Stimulated activated CD4-positive, alpha-beta T cell treated with anti-CD3 and anti-CD28 coated beads, Interleukin-12 subunit alpha, Interleukin-12 subunit beta, amount 100 ng/mL, for 48 hours (primary cell): Measurements from ENCODE around the gene RAB3D.
"Not testable (repeated sequence)": the region's sequence is repeated elsewhere in the genome, so short reads cannot be mapped to it uniquely, and the experiment has no call there.

ENCODE experiments used
- DNase-seq, 3 donors: peaks; one replicate each; pipeline ENCODE4 v3.0.0-alpha.2; 2020; ENCODE audit warnings: low read depth in 2 of 3, low spot score in 1 of 3

The RAB3D gene

GRCh38 chr19:11340099-11340467 lies 626 bp upstream of the RAB3D start:
- not testable (repeated sequence) for DNase-seq

DNA sequence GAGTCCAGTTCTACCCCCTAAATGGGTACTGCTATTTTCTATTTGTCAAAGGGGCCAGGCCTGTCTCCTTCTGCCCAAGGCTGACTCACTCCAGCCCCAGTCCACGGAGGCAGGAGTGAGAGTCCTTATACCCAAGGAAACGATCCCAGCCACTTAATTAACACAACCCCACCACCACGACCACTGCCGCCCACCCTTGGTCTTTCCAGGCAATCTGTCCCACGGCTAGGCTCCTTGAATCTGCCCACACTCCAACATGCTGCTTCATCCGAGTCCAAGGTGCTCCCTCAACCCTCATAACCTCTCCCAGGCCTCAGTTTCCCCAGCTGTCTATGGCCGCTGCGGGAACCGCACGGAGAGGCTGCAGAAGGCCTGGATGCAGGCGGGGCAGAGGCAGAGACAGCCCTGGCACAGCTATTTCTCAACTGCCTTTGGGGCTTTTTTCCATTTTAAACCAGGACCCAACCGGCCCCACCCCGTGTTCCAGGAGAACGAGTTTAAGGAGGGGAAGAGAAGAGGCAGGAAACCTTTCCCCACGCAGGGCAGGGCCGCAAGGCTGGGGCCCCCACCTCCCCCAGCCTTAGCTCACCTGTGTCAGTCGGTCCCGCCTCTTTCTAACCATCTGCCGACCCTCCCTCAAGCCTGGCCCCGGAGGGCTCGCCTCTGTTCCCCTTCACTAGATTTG lies 746 bp downstream of the RAB3D start:
- no peak for DNase-seq

GRCh38 chr19:11338121-11338520 lies 1.3 kb downstream of the RAB3D start:
- DNase-seq = no peak

DNA sequence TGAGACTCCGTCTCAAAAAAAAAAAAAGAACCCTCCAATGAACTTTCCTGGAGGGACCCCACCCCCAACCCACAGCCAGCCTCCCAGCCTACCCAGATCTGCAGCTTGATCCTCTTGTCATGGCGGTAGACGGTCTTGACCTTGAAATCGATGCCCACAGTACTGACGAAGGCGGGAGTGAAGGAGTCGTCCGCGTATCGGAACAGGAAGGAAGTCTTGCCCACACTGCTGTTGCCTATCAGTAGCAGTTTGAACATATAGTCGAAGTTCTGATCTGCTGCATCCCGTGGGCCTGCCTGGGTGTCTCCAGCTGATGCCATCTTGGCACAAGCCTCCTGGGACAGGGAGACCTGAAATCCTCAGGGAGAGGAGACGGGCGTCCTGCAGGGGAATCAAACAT lies 2.4 kb downstream of the RAB3D start:
- no peak for DNase-seq

DNA sequence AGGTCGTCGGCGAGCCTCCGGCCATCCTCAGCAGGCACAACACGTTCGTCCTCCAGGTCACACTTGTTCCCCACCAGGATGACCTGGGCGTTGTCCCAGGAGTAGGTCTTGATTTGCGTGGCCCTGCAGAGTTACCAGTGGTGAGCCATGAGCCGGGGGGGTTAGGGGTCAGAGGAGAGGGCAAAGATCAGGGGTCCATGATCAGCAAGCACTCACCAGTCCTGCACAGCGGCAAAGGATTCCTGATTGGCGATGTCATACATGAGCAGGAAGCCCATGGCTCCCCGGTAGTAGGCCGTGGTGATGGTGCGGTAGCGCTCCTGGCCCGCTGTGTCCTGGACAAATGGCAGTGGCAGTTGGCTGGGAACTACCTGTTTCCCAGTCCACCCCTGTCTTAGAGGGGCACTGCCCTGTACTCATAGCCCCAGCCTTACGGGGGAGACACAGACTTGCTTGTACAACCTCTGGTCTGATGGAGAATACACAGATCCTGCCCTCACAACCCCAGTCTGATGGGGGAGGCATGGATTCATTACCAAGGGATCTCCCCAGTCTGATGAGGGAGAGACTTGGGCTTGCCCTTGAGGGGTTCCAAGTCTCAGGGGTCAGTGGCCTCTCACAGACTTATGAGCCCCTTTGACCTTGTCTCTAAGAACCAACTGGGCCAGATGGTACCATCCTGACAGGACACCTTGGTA lies 3.9 kb downstream of the RAB3D start:
- DNase-seq = no peak

DNA sequence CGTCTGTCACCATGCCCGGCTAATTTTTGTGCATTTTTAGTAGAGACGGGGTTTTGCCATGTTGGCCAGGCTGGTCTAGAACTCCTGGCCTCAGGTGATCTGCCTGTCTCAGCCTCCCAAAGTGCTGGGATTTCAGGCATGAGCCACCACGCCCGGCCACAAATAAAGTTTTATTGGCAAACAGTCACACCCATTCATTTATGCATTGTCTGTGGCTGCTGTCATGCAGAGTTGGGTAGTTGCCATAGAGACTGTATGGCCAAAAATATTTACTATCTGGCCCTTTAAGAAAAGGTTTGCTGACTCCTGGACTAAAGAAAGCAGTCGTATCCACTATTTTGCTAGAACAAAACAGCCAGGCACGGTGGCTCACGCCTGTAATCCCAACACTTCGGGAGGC lies 5.6 kb downstream of the RAB3D start:
- DNase-seq = not testable (repeated sequence)

- no peak for DNase-seq
These were observed 6.6 kb downstream of the RAB3D start for GRCh38 chr19:11332822-11333221.

- DNase-seq = no peak
These were observed 8.0 kb downstream of the RAB3D start for GRCh38 chr19:11331502-11331901.

GRCh38 chr19:11330127-11330526 lies 9.3 kb downstream of the RAB3D start:
- no peak for DNase-seq

DNA sequence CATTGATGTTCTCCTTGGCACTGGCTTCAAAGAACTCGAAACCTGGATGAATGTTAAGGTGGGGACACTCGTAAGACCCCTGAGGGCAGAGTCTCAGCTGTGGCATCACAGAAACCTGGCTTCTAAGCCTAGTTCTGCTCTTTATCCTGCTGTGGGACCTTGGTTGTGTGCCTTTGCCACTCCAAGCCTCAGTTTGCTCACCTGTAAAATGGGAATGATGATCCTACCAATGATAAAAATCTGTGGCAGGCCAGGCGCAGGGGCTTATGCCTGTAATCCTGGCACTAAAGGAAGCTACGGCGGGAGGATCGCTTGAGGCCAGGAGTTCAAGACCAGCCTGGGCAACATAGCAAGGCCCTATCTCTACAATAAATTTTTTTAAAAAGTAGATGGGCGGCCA lies 13.9 kb downstream of the RAB3D start:
- DNase-seq = no peak

DNA sequence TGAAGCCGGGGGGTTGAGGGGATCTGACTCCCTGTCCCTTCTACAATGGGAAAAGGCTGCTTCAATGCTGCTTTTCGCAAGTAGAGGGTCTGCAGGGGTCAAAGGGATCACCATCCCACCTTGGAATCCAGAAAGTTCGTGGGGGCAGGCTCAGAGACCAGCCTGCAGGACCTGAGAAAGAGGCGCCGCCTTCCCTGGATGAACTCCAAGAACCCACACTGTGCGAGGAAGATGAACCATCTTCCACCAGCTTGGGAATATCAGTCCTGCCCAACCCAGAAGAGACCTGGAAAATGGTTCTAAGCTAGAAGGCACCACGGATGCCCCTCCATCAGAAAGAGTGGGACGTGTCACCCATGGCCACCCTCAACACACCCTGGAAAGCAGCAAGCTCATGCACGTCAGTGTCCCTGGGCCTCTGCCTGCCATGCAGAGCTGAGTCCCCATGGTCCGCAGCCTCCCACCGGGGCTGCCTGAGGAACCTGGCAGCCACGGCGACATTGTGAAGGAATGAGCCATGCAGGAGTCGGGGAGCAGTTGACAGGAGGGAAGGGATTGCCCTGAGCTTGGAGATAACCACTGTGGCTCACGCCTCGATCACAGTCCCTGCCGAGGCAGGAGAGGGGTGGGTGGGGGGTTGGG lies 14.6 kb downstream of the RAB3D start:
- no peak for DNase-seq

- DNase-seq = peak in 1 of 3 donors; percentile 29
These were observed 15.3 kb downstream of the RAB3D start for GRCh38 chr19:11324079-11324661.

GRCh38 chr19:11323601-11324078 lies 15.8 kb downstream of the RAB3D start:
- no peak for DNase-seq

DNA sequence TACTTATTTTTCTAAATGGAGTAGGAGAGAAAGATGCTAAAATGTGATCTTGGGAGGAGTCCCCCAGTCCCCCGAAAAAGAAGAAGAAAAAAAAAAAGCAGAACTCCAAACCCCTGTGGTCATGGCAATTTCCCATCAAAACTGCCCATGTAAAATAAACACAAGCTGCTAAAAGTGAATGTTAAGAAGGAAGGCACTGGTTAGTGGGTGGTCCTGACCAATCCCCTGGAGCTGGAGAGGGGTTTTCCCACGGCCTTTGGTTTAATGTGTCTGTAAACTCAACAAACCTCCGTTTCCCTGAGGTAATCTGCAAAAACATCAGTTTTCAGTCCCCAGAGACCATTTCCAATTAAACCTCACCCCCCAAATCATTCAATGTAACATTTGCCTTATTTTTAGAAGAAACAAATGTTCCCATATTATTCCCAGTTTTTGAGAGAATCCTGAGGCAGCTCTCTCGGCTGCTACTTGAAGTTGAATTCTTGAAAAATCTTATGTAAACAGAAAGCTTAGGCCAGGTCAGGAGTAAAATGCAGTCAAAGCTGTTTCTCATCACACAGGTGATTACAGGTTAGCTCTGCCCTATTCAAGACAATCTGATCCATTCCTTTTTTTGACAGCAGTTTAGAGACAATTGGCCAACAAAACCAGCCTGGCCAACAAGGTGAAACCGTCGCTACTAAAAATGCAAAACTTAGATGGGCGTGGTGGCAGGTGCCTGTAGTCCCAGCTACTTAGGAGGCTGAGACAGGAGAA lies 17.0 kb downstream of the RAB3D start:
- DNase-seq = no peak

DNA sequence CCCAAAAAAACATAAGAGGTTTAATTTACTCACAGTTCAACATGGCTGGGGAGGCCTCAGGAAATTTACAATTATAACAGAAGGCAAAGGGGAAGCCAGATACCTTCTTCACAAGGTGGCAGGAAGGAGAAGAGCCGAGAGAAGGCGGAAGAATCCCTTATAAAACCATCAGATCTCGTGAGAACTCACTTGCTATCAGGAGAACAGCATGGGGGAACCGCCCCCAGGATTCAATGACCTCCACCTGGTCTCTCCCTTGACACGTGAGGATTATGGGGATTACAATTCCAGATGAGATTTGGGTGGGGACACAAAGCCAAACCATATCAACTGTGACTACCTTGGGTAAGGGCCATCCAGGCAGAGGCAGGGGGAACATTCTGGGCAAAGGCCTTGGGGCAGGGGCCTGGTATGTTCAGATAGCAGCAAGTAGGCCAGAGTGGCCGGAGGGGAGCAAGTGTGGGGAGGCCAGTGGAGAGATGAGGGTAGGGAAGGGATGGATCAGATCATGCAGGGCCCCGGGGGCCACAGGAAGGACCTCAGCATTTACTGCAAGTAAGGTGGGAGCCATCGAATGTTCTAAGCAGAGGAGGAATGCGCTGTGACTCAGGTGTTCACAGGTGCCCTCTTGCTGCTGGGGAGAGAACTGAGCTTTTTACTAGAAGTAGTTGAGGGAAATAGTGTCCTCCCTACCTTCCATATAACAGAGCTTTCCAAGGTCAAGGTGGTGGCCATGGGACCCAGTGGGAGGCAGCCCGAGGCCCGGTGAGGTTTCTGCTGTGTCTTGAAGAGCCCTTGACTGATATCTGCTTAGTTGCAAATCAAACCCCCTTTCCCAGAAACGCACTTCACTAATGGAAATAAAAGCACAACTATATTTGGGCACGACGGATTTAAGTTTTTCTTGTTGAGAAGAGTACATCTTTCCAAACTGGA lies 18.0 kb downstream of the RAB3D start:
- DNase-seq = no peak

DNA sequence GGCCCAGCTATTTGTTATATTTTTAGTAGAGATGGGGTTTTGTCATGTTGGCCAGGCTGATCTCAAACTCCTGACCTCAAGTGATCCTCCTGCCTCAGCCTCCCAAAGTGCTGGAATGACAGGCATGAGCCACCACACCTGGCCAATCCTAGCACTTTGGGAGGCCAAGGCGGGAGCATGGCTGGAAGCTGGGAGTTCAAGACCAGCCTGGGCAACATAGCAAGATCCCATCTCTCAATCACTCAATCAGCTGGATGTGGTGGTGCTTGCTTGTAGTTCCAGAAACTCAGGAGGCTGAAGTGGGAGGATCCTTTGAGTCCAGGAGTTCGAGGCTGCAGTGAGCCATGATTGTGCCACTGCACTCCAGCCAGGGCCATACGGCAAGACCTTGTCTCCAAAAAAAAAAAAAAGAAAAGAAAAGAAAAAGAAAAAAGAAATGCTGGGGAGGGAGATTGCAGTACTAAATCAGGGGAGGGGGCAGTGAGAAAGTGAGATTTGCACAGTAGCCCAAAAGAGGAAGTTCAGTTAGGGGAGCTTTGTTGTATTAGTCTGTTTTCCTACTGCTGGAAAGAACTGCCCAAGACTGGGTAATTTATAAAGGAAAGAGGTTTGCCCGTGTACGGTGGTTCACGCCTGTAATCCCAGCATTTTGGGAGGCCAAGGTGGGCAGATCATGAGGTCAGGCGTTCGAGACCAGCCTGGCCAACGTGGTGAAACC lies 19.0 kb downstream of the RAB3D start:
- DNase-seq = not testable (repeated sequence)

DNA sequence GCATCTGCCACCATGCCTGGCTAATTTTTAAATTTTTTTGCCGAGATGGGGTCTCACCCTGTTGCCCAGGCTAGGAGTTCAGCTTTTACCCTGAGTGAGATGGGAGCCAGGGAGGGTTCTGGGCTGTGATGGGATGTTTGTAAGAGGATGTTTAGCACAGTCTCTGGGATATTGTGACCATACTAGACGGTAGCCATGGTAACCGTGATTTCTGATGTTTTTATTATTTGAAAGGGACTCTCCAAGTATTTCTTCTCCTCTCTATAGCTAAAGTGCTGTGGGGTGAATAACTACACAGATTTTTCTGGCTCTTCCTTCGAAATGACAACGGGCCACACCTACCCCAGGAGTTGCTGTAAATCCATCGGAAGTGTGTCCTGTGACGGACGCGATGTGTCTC lies 33.1 kb downstream of the RAB3D start:
- no peak for DNase-seq

DNA sequence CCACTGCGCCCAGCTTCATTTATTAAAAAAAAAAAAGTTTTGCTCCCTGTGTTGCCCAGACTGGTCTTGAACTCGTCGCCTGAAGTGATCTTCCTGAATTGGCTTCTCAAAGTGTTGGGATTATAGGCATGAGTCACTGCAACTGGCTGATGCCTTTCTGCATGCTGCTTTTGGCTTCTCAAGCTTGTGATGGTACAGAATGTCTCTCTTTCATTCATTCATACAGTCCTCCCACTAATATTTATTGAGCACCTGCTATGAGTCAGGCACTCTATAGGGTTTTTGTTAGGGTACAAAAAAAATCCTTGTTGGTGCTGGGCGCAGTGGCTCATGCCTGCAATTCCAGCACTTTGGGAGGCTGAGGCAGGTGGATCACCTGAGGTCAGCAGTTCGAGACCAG lies 34.5 kb downstream of the RAB3D start:
- no peak for DNase-seq

DNA sequence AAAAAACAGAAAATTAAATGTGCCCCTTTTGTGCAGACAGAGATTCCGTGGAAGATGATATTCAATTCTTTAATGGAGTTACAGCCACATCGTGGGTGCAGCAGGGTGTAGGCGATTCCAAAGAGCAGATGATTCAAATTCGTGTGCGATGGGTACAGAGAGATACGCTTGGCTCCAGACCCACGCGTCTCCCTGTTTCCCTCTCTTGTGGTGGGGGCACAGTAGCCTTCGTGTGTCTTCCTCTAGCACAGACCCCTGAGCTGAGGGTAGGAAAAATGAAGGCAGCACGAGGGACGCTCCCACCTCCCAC lies 38.7 kb downstream of the RAB3D start:
- no peak for DNase-seq
